Smooth muscle cell (in vitro differentiated cells): ENCODE results near the gene NKX1-2. TPM values are rescaled to one million over a fixed set of nuclear protein-coding genes. Genes with fewer than 3 reads are reported as not detected.

Experiments used
- DNase-seq: peaks from one replicate; lab custom pipeline; 2025; ENCODE audit not compliant: unreplicated experiment; lab: John Stamatoyannopoulos, UW
- H2AFZ ChIP-seq: fragments of 200-600 bp; sonication (generic); 2 replicates; pipeline ENCODE4 v1.6.0; 2016; ENCODE audit warnings: antibody characterized with exemption, low read depth, mild to moderate bottlenecking
- H3F3A ChIP-seq: fragments of 200-600 bp; sonication (generic); 2 replicates; pipeline ENCODE4 v1.6.0; 2017; ENCODE audit warnings: antibody characterized with exemption, low read depth
- H3K27ac ChIP-seq: fragments of 200-600 bp; sonication (generic); 2 replicates; pipeline ENCODE4 v1.5.1; 2016; ENCODE audit warnings: low read depth, mild to moderate bottlenecking
- H3K27me3 ChIP-seq: fragments of 200-600 bp; sonication (generic); 2 replicates; pipeline ENCODE4 v1.6.1; 2016; ENCODE audit warnings: low read depth, mild to moderate bottlenecking
- H3K36me3 ChIP-seq: fragments of 200-600 bp; sonication (generic); 2 replicates; pipeline ENCODE4 v1.5.1; 2016; ENCODE audit warnings: low read depth
- H3K4me1 ChIP-seq: fragments of 200-600 bp; sonication (generic); 2 replicates; pipeline ENCODE4 v1.5.1; 2016; ENCODE audit warnings: low read depth
- H3K4me2 ChIP-seq: fragments of 200-600 bp; sonication (generic); 2 replicates; pipeline ENCODE4 v1.6.0; 2016; ENCODE audit warnings: mild to moderate bottlenecking
- H3K4me3 ChIP-seq: fragments of 200-600 bp; sonication (generic); 2 replicates; pipeline ENCODE4 v1.5.1; 2016; ENCODE audit warnings: mild to moderate bottlenecking
- H3K79me2 ChIP-seq: fragments of 200-600 bp; sonication (generic); 2 replicates; pipeline ENCODE4 v1.6.0; 2016; ENCODE audit warnings: low read depth, mild to moderate bottlenecking
- H3K9ac ChIP-seq: fragments of 200-600 bp; sonication (generic); 2 replicates; pipeline ENCODE4 v1.6.0; 2016; ENCODE audit warnings: low read depth
- H3K9me3 ChIP-seq: fragments of 200-600 bp; sonication (generic); replicated peaks from 2 replicates; pipeline ENCODE4 v1.5.1; 2016; ENCODE audit warnings: low read depth
- H4K20me1 ChIP-seq: fragments of 200-600 bp; sonication (generic); 2 replicates; pipeline ENCODE4 v1.6.0; 2016; ENCODE audit warnings: low read depth
- WGBS: methylation state at CpG from one replicate; pipeline ENCODE4 v1.1.7; 2016; ENCODE audit warnings: low lambda C conversion rate; 5-methylcytosine and 5-hydroxymethylcytosine counted together
- polyA plus RNA-seq: library from polyadenylated mRNA; unstranded; fragments of >200 nt; fragmentation: Nextera tagmentation; extraction: Ambion mirVana; gene quantifications from 2 replicates; pipeline ENCODE4 v1.2.1, GENCODE V29; 2016
- total RNA-seq: library from RNA; depleted of rRNA; stranded (reverse); fragments of >200 nt; gene quantifications from 2 replicates; pipeline ENCODE4 v1.2.3, GENCODE V29; 2014
- TF ChIP-seq, protein P1 (sequence below): fragments of 200-600 bp; sonication (generic); IDR thresholded peaks from 2 replicates; pipeline ENCODE4 v1.5.1; 2017; ENCODE audit warnings: borderline replicate concordance, mild to moderate bottlenecking, antibody characterized with exemption; ENCODE audit not compliant: insufficient read depth, poor library complexity, severe bottlenecking

Gene NKX1-2
- total and polyA plus RNA-seq, 2 experiments from 2014 or later: not detected

DNA sequence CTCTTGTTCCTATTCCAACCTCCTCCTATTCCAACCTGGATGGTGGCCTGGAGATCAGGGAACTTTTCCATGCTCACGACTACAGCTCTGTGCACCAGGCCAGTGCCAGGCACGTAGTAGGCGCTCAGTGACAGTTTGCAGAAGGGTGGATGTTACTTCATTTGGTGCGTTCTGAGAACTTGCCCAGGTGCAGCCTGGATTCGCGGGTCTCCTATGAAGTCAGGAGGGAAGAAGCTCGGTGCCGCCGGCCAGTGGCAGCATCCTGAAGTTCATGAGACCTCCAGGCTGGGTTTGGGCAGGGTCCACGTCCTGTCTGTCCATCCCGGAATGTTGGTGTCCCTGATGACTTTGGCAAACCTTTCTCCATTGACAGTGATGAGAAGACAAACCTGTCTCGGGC, 33.0 kb upstream of the NKX1-2 start:
- Histone ChIP-seq H4K20me1 (no peaks in the 10 kb centered on the region), H3K4me2 (no peak overlapping the region), H3K36me3 (no peaks in the 10 kb centered on the region), H3F3A (no peaks in the 10 kb centered on the region), H3K79me2 (no peaks in the 10 kb centered on the region), H3K9me3 (no peaks in the 10 kb centered on the region), H2AFZ (no peak overlapping the region), H3K4me3 (no peak overlapping the region), H3K27me3 (no peaks in the 10 kb centered on the region), H3K27ac (no peak overlapping the region), H3K9ac (no peak overlapping the region), H3K4me1 (peaks cover 2% of the 10 kb centered on the region)
- TF ChIP-seq, protein P1, sequence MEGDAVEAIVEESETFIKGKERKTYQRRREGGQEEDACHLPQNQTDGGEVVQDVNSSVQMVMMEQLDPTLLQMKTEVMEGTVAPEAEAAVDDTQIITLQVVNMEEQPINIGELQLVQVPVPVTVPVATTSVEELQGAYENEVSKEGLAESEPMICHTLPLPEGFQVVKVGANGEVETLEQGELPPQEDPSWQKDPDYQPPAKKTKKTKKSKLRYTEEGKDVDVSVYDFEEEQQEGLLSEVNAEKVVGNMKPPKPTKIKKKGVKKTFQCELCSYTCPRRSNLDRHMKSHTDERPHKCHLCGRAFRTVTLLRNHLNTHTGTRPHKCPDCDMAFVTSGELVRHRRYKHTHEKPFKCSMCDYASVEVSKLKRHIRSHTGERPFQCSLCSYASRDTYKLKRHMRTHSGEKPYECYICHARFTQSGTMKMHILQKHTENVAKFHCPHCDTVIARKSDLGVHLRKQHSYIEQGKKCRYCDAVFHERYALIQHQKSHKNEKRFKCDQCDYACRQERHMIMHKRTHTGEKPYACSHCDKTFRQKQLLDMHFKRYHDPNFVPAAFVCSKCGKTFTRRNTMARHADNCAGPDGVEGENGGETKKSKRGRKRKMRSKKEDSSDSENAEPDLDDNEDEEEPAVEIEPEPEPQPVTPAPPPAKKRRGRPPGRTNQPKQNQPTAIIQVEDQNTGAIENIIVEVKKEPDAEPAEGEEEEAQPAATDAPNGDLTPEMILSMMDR: no peak
- 96% methylated on average over 12 of the region's 12 CpGs for WGBS
- DNase-seq: no peak

DNA sequence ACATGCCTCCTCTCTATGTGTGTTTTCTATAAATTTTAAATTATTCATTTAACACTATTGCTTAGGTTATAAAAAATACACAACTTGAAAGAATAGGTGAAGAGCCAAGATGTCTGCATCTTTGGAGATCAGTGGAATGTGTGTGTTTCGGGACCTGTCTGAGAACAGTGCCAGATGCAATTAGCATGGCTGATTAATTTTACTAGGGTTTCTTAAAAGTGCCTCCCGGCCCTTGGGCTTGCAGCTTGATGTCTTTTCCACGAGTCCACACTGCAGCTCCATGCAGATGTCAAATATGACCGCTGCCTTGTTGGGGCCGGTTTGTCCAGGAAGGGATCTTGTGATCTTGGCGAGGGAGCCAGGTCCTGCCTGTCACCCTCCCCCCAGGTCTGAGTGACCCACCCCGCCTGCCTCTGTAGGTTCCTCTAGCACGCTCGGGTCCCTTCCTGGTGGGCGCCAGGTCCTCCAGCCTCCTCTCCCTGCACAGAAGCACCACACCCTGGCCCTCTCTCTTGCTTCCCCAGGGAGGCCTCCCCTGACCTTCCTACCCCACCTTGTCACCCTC, 32.5 kb upstream of the NKX1-2 start:
- H3K9me3 ChIP-seq: no peaks in the 10 kb centered on the region
- H3F3A ChIP-seq: no peaks in the 10 kb centered on the region
- no peaks in the 10 kb centered on the region for H3K27me3 ChIP-seq
- no peaks in the 10 kb centered on the region for H3K36me3 ChIP-seq
- H3K4me3 ChIP-seq: no peak overlapping the region
- TF ChIP-seq, protein P1: no peak
- no peaks in the 10 kb centered on the region for H3K79me2 ChIP-seq
- no peak overlapping the region for H3K4me2 ChIP-seq
- peaks cover 4% of the 10 kb centered on the region for H3K4me1 ChIP-seq
- H3K9ac ChIP-seq: no peak overlapping the region
- H3K27ac ChIP-seq: no peak overlapping the region
- no peak for DNase-seq
- no peaks in the 10 kb centered on the region for H4K20me1 ChIP-seq
- WGBS: 82% methylated on average over 10 of the region's 10 CpGs
- H2AFZ ChIP-seq: no peak overlapping the region

DNA sequence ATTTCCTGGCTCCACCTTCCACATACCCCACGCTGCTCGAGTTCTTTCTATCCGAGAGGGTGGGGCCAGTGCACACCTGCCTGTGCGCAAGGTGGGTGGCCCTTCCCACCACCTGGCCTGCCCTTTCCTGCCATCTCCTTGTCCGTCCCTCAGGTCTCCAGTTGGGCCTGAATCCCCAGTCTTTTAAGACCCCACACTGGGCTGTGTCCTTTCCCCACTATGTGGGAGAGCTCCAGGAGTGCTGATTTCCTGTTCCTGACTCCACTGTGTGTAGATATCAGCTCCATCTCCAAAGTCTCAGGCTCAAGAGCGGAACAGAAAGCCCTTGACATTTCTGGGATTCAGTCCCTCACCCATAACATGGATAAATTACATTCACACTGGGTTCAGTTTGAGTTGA, 31.9 kb upstream of the NKX1-2 start:
- TF ChIP-seq, protein P1: no peak
- 89% methylated on average over 6 of the region's 6 CpGs for WGBS
- no peak overlapping the region for H3K4me2 ChIP-seq
- H3K9me3 ChIP-seq: no peaks in the 10 kb centered on the region
- no peak overlapping the region for H2AFZ ChIP-seq
- H3F3A ChIP-seq: no peaks in the 10 kb centered on the region
- no peak overlapping the region for H3K4me3 ChIP-seq
- no peaks in the 10 kb centered on the region for H3K36me3 ChIP-seq
- no peaks in the 10 kb centered on the region for H4K20me1 ChIP-seq
- no peak overlapping the region for H3K27ac ChIP-seq
- DNase-seq: no peak
- H3K79me2 ChIP-seq: no peaks in the 10 kb centered on the region
- H3K27me3 ChIP-seq: no peaks in the 10 kb centered on the region
- H3K9ac ChIP-seq: no peak overlapping the region
- peaks cover 4% of the 10 kb centered on the region for H3K4me1 ChIP-seq

DNA sequence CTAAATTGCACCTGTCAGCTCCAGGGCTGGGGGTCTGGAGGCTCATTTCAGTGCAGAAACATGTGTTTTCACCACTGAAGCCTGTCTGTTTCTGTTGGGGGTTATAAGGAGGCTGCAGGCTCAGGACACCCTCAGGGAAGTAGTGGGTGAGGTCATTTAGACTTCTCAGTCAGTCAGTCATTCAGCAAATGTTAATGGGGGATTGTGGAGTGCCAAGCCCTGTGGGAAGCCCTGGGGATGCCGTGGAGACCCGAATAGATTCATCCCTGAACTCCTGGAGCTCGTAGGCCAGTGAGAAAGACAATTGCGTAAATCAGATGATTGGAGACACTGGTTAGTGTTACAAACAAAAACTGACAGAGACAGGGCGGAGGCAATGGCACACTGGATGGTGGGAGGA, 31.0 kb upstream of the NKX1-2 start:
- DNase-seq: no peak
- Histone ChIP-seq H3K4me1 (peaks cover 4% of the 10 kb centered on the region), H2AFZ (no peak overlapping the region), H3K79me2 (no peaks in the 10 kb centered on the region), H3K9ac (no peak overlapping the region), H3K4me2 (no peak overlapping the region), H3F3A (no peaks in the 10 kb centered on the region), H3K27me3 (no peaks in the 10 kb centered on the region), H4K20me1 (no peaks in the 10 kb centered on the region), H3K4me3 (no peak overlapping the region), H3K27ac (no peak overlapping the region), H3K9me3 (no peaks in the 10 kb centered on the region), H3K36me3 (no peaks in the 10 kb centered on the region)
- TF ChIP-seq, protein P1: no peak
- 55% methylated on average over 5 of the region's 5 CpGs for WGBS
